Measurements from ENCODE around the gene C4orf33.

Gene C4orf33

GRCh38 chr4:129129143-129129542, 33.2 kb downstream of the C4orf33 start:
- no peak for DNase-seq (ENCODE audit: low read depth in 2 of 2)

- DNase-seq (ENCODE audit: low read depth in 2 of 2): no peak
These were observed 35.4 kb downstream of the C4orf33 start for GRCh38 chr4:129131343-129131742.

- DNase-seq (ENCODE audit: low read depth in 2 of 2): no peak
These were observed 40.5 kb downstream of the C4orf33 start for GRCh38 chr4:129136433-129136832.

- no peak for DNase-seq (ENCODE audit: low read depth in 2 of 2)
These were observed 43.0 kb downstream of the C4orf33 start for GRCh38 chr4:129138810-129139496.

GRCh38 chr4:129140521-129140920, 44.6 kb downstream of the C4orf33 start:
- no peak for DNase-seq (ENCODE audit: low read depth in 2 of 2)

- no peak for DNase-seq (ENCODE audit: low read depth in 2 of 2)
These were observed 47.4 kb downstream of the C4orf33 start for GRCh38 chr4:129143359-129143758.

GRCh38 chr4:129144755-129145206, 48.8 kb downstream of the C4orf33 start:
- DNase-seq (ENCODE audit: low read depth in 2 of 2): no peak

- DNase-seq (ENCODE audit: low read depth in 2 of 2): no peak
These were observed 49.3 kb downstream of the C4orf33 start for GRCh38 chr4:129145222-129145730.

- no peak for DNase-seq (ENCODE audit: low read depth in 2 of 2)
These were observed 50.7 kb downstream of the C4orf33 start for GRCh38 chr4:129146639-129147038.

GRCh38 chr4:129148892-129149291, 52.9 kb downstream of the C4orf33 start:
- DNase-seq (ENCODE audit: low read depth in 2 of 2): no peak

- DNase-seq (ENCODE audit: low read depth in 2 of 2): no peak
These were observed 54.0 kb downstream of the C4orf33 start for GRCh38 chr4:129149906-129150305.

- no peak for DNase-seq (ENCODE audit: low read depth in 2 of 2)
These were observed 56.4 kb downstream of the C4orf33 start for GRCh38 chr4:129152350-129152749.

GRCh38 chr4:129153700-129154099, 57.7 kb downstream of the C4orf33 start:
- no peak for DNase-seq (ENCODE audit: low read depth in 2 of 2)

- no peak for DNase-seq (ENCODE audit: low read depth in 2 of 2)
These were observed 66.5 kb downstream of the C4orf33 start for GRCh38 chr4:129162450-129162849.

- no peak for DNase-seq (ENCODE audit: low read depth in 2 of 2)
These were observed 67.5 kb downstream of the C4orf33 start for GRCh38 chr4:129163427-129163826.

GRCh38 chr4:129164243-129164642, 68.3 kb downstream of the C4orf33 start:
- DNase-seq (ENCODE audit: low read depth in 2 of 2): no peak
